Lung (tissue), 12 donors: ENCODE data around the gene DNAH5. TPM values are rescaled to one million over a fixed set of nuclear protein-coding genes. Genes with fewer than 3 reads are reported as not detected.
A peak's percentile ranks its signal among the peaks of the same experiment; 100 is the strongest.

Experiments
- ATAC-seq: fragments of 200-7000 bp; cut with Tn5 transposase; one replicate; pipeline ENCODE4 v1.9.1; 2020; ENCODE audit warnings: moderate number of reproducible peaks; ENCODE audit not compliant: insufficient read depth, low FRiP score
- DNase-seq, 3 donors: peaks; one replicate each; pipeline ENCODE4 v3.0.0-alpha.2; 2013 to 2017
- H3K27ac ChIP-seq, 2 donors: one replicate each; pipeline ENCODE4 v1.5.1; 2013; ENCODE audit warnings: mild to moderate bottlenecking in 2 of 2, moderate library complexity in 2 of 2, control low read depth in 1 of 2, inconsistent platforms in 1 of 2, low read depth in 1 of 2, low read length in 1 of 2
- H3K27me3 ChIP-seq, 3 donors: one replicate each; pipeline ENCODE4 v1.5.1; 2013; ENCODE audit warnings: low read length in 2 of 3; ENCODE audit not compliant: control insufficient read depth in 3 of 3, insufficient read depth in 3 of 3
- H3K36me3 ChIP-seq, 4 donors: one replicate each; pipeline ENCODE4 v1.5.1; 2013; ENCODE audit warnings: low read length in 4 of 4, mild to moderate bottlenecking in 1 of 4, moderate library complexity in 1 of 4; ENCODE audit not compliant: control insufficient read depth in 4 of 4, insufficient read depth in 4 of 4
- H3K4me1 ChIP-seq, 5 donors: one replicate each; pipeline ENCODE4 v1.5.1; 2013; ENCODE audit warnings: low read length in 5 of 5, mild to moderate bottlenecking in 2 of 5, moderate library complexity in 1 of 5; ENCODE audit not compliant: control insufficient read depth in 5 of 5, insufficient read depth in 5 of 5
- H3K4me3 ChIP-seq: one replicate; pipeline ENCODE4 v1.5.1; 2013; ENCODE audit warnings: mild to moderate bottlenecking, control low read depth, moderate library complexity
- H3K9ac ChIP-seq, 2 donors: one replicate each; pipeline ENCODE4 v1.5.1; 2013; ENCODE audit warnings: low read length in 2 of 2, control low read depth in 1 of 2; ENCODE audit not compliant: insufficient read depth in 1 of 2
- H3K9me3 ChIP-seq, 4 donors: one replicate each; pipeline ENCODE4 v1.5.1; 2013; ENCODE audit warnings: low read length in 3 of 4, mild to moderate bottlenecking in 1 of 4, moderate library complexity in 1 of 4; ENCODE audit not compliant: control insufficient read depth in 4 of 4, insufficient read depth in 3 of 4
- CTCF ChIP-seq: IDR thresholded peaks from 2 replicates; pipeline ENCODE4 v1.5.1; 2012; ENCODE audit warnings: mild to moderate bottlenecking; ENCODE audit errors: control extremely low read depth, extremely low read depth
- WGBS, 2 donors: extraction: QIAGEN DNeasy Blood & Tissue Kit; methylation state at CpG; one replicate each; pipeline ENCODE4 v1.1.7; 2013; 5-methylcytosine and 5-hydroxymethylcytosine counted together
- polyA plus RNA-seq, 2 donors: library from polyadenylated mRNA; stranded (reverse); fragments of 200-250 nt; gene quantifications; one replicate each; pipeline ENCODE4 v1.2.1, GENCODE V29; 2013
- total RNA-seq, 2 donors: library from RNA; depleted of rRNA in 1 of 2; stranded (reverse); fragments of >200 nt in 1 of 2; gene quantifications; one replicate each; pipeline ENCODE4 v1.2.1, GENCODE V29; 2014 to 2021
- donor health status: control.
- donor health status: control.
- donor health status: Bipolar disorder and iron deficiency.
- donor health status: healthy.
- donor health status: DM: yes; HTN: yes; CAD: no.

The DNAH5 gene
- total and polyA plus RNA-seq, 4 donors = 2.7 to 29.7 (median 16.2) TPM

GRCh38 chr5:13866792-13867191 is 77.7 kb downstream of the DNAH5 start:
- ATAC-seq (no peak), DNase-seq (peak; percentile 50 to 62 (median 55))
- TF ChIP-seq CTCF = no peak
- no peak overlapping the region for H3K27ac ChIP-seq
- no peaks in the 10 kb centered on the region for H3K27me3 ChIP-seq
- 21 to 33% methylated on average over 5 of the region's 5 CpGs for WGBS, 2 donors
- no peak overlapping the region for H3K9ac ChIP-seq
- H3K9me3 ChIP-seq = peaks cover 0 to 3% (median 0%) of the 10 kb centered on the region in 4 donors
- H3K36me3 ChIP-seq = no peaks in the 10 kb centered on the region
- H3K4me1 ChIP-seq = no peaks in the 10 kb centered on the region
- H3K4me3 ChIP-seq = no peak overlapping the region

GRCh38 chr5:13865312-13865711 is 79.2 kb downstream of the DNAH5 start:
- DNase-seq = no peak
- TF ChIP-seq CTCF = no peak
- H3K4me1 ChIP-seq = no peaks in the 10 kb centered on the region
- H3K9ac ChIP-seq = no peak overlapping the region
- no peak overlapping the region for H3K4me3 ChIP-seq
- no peaks in the 10 kb centered on the region for H3K27me3 ChIP-seq
- ATAC-seq = no peak
- no peak overlapping the region for H3K27ac ChIP-seq
- H3K36me3 ChIP-seq = no peaks in the 10 kb centered on the region
- H3K9me3 ChIP-seq = peaks cover 0 to 3% (median 0%) of the 10 kb centered on the region in 4 donors

GRCh38 chr5:13860146-13860545 is 84.3 kb downstream of the DNAH5 start:
- no peak for TF ChIP-seq CTCF
- DNase-seq (no peak), ATAC-seq (no peak)
- Histone ChIP-seq H3K27ac (no peak overlapping the region), H3K4me3 (no peak overlapping the region), H3K27me3 (no peaks in the 10 kb centered on the region), H3K4me1 (no peaks in the 10 kb centered on the region), H3K9me3 (peaks cover 0 to 3% (median 0%) of the 10 kb centered on the region in 4 donors), H3K36me3 (no peaks in the 10 kb centered on the region), H3K9ac (no peak overlapping the region)
- 75 to 76% methylated on average over 4 of the region's 4 CpGs for WGBS, 2 donors
